ENCODE measurements around the gene DDX17.

The DDX17 gene

GRCh38 chr22:38469306-38469781, 36.8 kb downstream of the DDX17 start:
- no peak for ATAC-seq
- TF ChIP-seq ZFP30 (CRISPR knock-in tag; IDR thresholded peaks at IDR 0.05) (no peak), CSDC2 (CRISPR knock-in tag; IDR thresholded peaks at IDR 0.05) (no peak), TCF4 (CRISPR knock-in tag; IDR thresholded peaks at IDR 0.05; ENCODE audit: borderline replicate concordance) (no peak), GLIS3 (CRISPR knock-in tag; IDR thresholded peaks at IDR 0.05) (no peak)

DNA sequence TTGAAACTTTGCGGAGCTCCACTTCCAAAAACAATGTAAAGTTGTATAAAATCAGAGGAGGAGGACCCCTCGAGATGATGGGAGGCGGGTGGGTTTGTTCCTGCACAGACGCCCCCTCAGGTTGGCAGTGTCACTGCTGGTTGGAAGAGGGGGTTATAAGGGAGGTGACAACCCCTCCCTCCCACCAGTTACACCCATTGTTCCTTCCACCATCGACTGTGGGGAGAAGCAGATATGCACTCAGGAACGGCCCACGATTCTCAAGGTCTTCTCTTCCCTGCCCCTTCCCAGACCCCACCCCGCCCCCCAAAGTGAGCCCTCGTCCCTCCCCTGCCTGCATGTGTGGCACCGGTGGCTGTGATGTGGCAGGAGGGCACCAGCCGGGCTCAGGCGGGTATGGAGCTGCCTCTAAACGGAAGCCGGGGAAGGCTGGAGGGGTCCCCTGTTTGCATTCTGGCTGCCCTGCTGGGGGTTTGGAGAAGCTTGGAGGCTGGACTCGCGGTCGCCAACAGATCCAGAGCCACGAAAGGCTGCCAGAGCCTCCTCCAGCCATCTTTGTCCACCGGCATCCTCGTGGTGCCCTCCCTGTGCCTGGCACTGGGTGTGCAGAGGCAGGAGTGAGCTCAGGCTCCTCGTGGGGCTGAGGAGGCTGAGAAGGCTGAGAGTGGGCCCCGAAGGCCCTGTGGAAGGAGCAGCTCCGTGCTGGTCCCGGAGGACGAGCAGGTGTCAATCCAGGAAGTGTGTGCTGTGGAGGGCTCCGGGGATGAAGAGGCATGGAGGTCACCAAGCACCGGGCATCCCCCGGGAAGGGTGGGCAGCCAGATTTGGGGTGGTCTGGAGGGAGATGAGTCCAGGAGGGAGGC, 37.4 kb downstream of the DDX17 start:
- no peak for TF ChIP-seq ISL1 (CRISPR knock-in tag; IDR thresholded peaks at IDR 0.05)
- TF ChIP-seq TCF4 (CRISPR knock-in tag; IDR thresholded peaks at IDR 0.05; ENCODE audit: borderline replicate concordance), result no peak
- TF ChIP-seq, protein P1, sequence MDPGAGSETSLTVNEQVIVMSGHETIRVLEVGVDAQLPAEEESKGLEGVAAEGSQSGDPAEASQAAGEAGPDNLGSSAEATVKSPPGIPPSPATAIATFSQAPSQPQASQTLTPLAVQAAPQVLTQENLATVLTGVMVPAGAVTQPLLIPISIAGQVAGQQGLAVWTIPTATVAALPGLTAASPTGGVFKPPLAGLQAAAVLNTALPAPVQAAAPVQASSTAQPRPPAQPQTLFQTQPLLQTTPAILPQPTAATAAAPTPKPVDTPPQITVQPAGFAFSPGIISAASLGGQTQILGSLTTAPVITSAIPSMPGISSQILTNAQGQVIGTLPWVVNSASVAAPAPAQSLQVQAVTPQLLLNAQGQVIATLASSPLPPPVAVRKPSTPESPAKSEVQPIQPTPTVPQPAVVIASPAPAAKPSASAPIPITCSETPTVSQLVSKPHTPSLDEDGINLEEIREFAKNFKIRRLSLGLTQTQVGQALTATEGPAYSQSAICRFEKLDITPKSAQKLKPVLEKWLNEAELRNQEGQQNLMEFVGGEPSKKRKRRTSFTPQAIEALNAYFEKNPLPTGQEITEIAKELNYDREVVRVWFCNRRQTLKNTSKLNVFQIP (CRISPR knock-in tag; IDR thresholded peaks at IDR 0.05; ENCODE audit: borderline replicate concordance, low read depth), result no peak
- no peak for TF ChIP-seq ZNF70 (CRISPR knock-in tag; IDR thresholded peaks at IDR 0.05)
- TF ChIP-seq CSDC2 (CRISPR knock-in tag; IDR thresholded peaks at IDR 0.05), result no peak
- no peak for TF ChIP-seq RARB (CRISPR knock-in tag; IDR thresholded peaks at IDR 0.05)
- no peak for TF ChIP-seq ESRRG (CRISPR knock-in tag; IDR thresholded peaks at IDR 0.05)
- no peak for TF ChIP-seq ZFP3 (CRISPR knock-in tag; IDR thresholded peaks at IDR 0.05)
- TF ChIP-seq, protein P2, sequence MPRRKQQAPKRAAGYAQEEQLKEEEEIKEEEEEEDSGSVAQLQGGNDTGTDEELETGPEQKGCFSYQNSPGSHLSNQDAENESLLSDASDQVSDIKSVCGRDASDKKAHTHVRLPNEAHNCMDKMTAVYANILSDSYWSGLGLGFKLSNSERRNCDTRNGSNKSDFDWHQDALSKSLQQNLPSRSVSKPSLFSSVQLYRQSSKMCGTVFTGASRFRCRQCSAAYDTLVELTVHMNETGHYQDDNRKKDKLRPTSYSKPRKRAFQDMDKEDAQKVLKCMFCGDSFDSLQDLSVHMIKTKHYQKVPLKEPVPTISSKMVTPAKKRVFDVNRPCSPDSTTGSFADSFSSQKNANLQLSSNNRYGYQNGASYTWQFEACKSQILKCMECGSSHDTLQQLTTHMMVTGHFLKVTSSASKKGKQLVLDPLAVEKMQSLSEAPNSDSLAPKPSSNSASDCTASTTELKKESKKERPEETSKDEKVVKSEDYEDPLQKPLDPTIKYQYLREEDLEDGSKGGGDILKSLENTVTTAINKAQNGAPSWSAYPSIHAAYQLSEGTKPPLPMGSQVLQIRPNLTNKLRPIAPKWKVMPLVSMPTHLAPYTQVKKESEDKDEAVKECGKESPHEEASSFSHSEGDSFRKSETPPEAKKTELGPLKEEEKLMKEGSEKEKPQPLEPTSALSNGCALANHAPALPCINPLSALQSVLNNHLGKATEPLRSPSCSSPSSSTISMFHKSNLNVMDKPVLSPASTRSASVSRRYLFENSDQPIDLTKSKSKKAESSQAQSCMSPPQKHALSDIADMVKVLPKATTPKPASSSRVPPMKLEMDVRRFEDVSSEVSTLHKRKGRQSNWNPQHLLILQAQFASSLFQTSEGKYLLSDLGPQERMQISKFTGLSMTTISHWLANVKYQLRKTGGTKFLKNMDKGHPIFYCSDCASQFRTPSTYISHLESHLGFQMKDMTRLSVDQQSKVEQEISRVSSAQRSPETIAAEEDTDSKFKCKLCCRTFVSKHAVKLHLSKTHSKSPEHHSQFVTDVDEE (CRISPR knock-in tag; IDR thresholded peaks at IDR 0.05), result no peak
- no peak for TF ChIP-seq ARNTL (CRISPR knock-in tag; IDR thresholded peaks at IDR 0.05; ENCODE audit: borderline replicate concordance, low read depth)
- no peak for TF ChIP-seq ZNF8 (CRISPR knock-in tag; IDR thresholded peaks at IDR 0.05)
- TF ChIP-seq ZNF565 (CRISPR knock-in tag; conservative IDR thresholded peaks at IDR 0.05; ENCODE audit: low read depth), result no peak
- no peak for TF ChIP-seq ZC3H10 (CRISPR knock-in tag; IDR thresholded peaks at IDR 0.05)
- peak; percentile 41 for ATAC-seq

DNA sequence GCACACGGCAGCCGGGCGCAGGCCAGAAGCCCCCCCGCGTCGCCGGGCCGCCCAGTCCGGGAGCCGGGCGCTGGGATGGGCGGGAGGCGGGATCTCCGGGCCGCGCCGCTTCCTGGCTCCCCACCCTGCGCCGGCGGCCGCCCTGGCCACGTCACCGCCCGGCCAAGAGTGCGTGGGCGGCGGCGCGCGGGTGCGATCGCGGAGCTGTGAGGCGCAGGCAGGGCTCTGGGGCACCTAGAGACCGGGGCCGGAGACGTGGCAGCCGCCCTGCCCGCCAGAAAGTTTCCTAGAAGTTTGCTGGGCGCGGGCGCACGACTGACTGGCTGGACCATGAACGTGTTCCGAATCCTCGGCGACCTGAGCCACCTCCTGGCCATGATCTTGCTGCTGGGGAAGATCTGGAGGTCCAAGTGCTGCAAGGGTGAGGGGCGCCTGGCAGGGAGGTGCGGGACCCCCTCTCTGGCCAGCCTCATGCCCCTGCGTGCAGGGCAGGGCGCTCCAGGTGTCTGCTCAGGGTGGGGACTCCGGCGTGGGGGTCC, 38.1 kb downstream of the DDX17 start, which contains the start of gene KDELR3:
KDELR3 (plus strand) TSS at position 193 of the 539 bp plus-strand sequence; CDS start at position 331, 138 bp downstream.
- ATAC-seq, result peak; percentile 90
- TF ChIP-seq ARNTL (CRISPR knock-in tag; IDR thresholded peaks at IDR 0.05; ENCODE audit: borderline replicate concordance, low read depth), result no peak

- ATAC-seq, result no peak
- TF ChIP-seq SNAI2 (CRISPR knock-in tag; IDR thresholded peaks at IDR 0.05), result no peak
- no peak for TF ChIP-seq ISL1 (CRISPR knock-in tag; IDR thresholded peaks at IDR 0.05)
- no peak for TF ChIP-seq ZFP30 (CRISPR knock-in tag; IDR thresholded peaks at IDR 0.05)
- TF ChIP-seq ZFP3 (CRISPR knock-in tag; IDR thresholded peaks at IDR 0.05), result no peak
- TF ChIP-seq OSR1 (CRISPR knock-in tag; IDR thresholded peaks at IDR 0.05), result no peak
- TF ChIP-seq ESRRG (CRISPR knock-in tag; IDR thresholded peaks at IDR 0.05), result no peak
- no peak for TF ChIP-seq TOX (CRISPR knock-in tag; IDR thresholded peaks at IDR 0.05; ENCODE audit: borderline replicate concordance)
- TF ChIP-seq, protein P3, sequence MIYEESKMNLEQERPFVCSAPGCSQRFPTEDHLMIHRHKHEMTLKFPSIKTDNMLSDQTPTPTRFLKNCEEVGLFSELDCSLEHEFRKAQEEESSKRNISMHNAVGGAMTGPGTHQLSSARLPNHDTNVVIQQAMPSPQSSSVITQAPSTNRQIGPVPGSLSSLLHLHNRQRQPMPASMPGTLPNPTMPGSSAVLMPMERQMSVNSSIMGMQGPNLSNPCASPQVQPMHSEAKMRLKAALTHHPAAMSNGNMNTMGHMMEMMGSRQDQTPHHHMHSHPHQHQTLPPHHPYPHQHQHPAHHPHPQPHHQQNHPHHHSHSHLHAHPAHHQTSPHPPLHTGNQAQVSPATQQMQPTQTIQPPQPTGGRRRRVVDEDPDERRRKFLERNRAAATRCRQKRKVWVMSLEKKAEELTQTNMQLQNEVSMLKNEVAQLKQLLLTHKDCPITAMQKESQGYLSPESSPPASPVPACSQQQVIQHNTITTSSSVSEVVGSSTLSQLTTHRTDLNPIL (CRISPR knock-in tag; IDR thresholded peaks at IDR 0.05; ENCODE audit: low read depth), result no peak
- TF ChIP-seq, protein P1 (CRISPR knock-in tag; IDR thresholded peaks at IDR 0.05; ENCODE audit: borderline replicate concordance, low read depth), result no peak
- no peak for TF ChIP-seq RARB (CRISPR knock-in tag; IDR thresholded peaks at IDR 0.05)
- TF ChIP-seq GLIS3 (CRISPR knock-in tag; IDR thresholded peaks at IDR 0.05), result no peak
- no peak for TF ChIP-seq CSDC2 (CRISPR knock-in tag; IDR thresholded peaks at IDR 0.05)
- no peak for TF ChIP-seq ZNF8 (CRISPR knock-in tag; IDR thresholded peaks at IDR 0.05)
- TF ChIP-seq ARNTL (CRISPR knock-in tag; IDR thresholded peaks at IDR 0.05; ENCODE audit: borderline replicate concordance, low read depth), result no peak
- TF ChIP-seq BACH2 (CRISPR knock-in tag; IDR thresholded peaks at IDR 0.05; ENCODE audit: borderline replicate concordance), result no peak
- TF ChIP-seq, protein P2 (CRISPR knock-in tag; IDR thresholded peaks at IDR 0.05), result no peak
These were observed 38.6 kb downstream of the DDX17 start for GRCh38 chr22:38467438-38467903.

Data from SK-N-SH treated with all-trans-retinoic acid at 6 μM for 48 hours (cell line).